ENCODE data around the gene CLIP1.
"Not testable (repeated sequence)": the region's sequence is repeated elsewhere in the genome, so short reads cannot be mapped to it uniquely, and the experiment has no call there.

The CLIP1 gene

DNA sequence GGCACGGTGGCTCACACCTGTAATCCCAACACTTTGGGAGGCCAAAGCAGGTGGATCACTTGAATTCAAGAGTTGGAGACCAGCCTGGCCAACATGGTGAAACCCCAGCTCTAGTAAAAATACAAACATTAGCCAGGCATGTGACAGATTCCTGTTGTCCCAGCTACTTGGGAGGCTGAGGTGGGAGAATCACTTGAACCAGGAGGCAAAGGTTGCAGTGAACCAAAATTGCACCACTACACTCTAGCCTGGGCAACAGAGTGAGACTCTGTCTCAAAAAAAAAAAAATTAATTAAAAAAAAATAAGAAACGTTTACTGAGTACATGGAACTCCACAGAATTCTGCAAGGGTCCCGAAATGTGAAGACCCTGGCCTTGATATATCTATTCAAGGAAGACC lies 3.4 kb downstream of the CLIP1 start:
- H3K27ac Mint-ChIP-seq; DNase-seq; H3K9me3 Mint-ChIP-seq; H3K27me3 Mint-ChIP-seq; H3K4me3 Mint-ChIP-seq; H3K36me3 Mint-ChIP-seq; ATAC-seq (replicated peaks): not testable (repeated sequence)
- peaks cover 14 to 36% of the 10 kb centered on the region in 2 donors for H3K4me1 Mint-ChIP-seq

- peaks cover 18 to 28% of the 10 kb centered on the region in 2 donors for H3K4me1 Mint-ChIP-seq
- not testable (repeated sequence) for H3K27me3 Mint-ChIP-seq; DNase-seq; H3K9me3 Mint-ChIP-seq; ATAC-seq (replicated peaks); H3K36me3 Mint-ChIP-seq; H3K27ac Mint-ChIP-seq; H3K4me3 Mint-ChIP-seq
These were observed 6.8 kb downstream of the CLIP1 start for GRCh38 chr12:122415665-122416064.

GRCh38 chr12:122413516-122414404 lies 8.7 kb downstream of the CLIP1 start:
- no peak overlapping the region for H3K4me3 Mint-ChIP-seq
- H3K4me1 Mint-ChIP-seq = peaks cover 17 to 25% of the 10 kb centered on the region in 2 donors
- H3K27ac Mint-ChIP-seq = peak overlapping the region; percentile 31
- H3K9me3 Mint-ChIP-seq = no peaks in the 10 kb centered on the region
- H3K36me3 Mint-ChIP-seq = peaks cover 2 to 3% of the 10 kb centered on the region in 2 donors
- ATAC-seq (replicated peaks) = peak in 1 of 2 donors; percentile 48
- no peak for DNase-seq
- no peaks in the 10 kb centered on the region for H3K27me3 Mint-ChIP-seq

GRCh38 chr12:122412851-122413433 lies 9.5 kb downstream of the CLIP1 start:
- H3K4me1 Mint-ChIP-seq = peaks cover 14 to 25% of the 10 kb centered on the region in 2 donors
- peak overlapping the region; percentile 90 for H3K27ac Mint-ChIP-seq
- H3K4me3 Mint-ChIP-seq = peak overlapping the region; percentile 48 to 54
- no peaks in the 10 kb centered on the region for H3K9me3 Mint-ChIP-seq
- no peaks in the 10 kb centered on the region for H3K27me3 Mint-ChIP-seq
- ATAC-seq (replicated peaks) (no peak), DNase-seq (no peak)
- peaks cover 2 to 3% of the 10 kb centered on the region in 2 donors for H3K36me3 Mint-ChIP-seq

GRCh38 chr12:122411537-122411936 lies 10.9 kb downstream of the CLIP1 start:
- ATAC-seq (replicated peaks) (no peak), DNase-seq (no peak)
- no peaks in the 10 kb centered on the region for H3K9me3 Mint-ChIP-seq
- no peak overlapping the region for H3K4me3 Mint-ChIP-seq
- peak overlapping the region; percentile 69 for H3K27ac Mint-ChIP-seq
- peaks cover 2 to 3% of the 10 kb centered on the region in 2 donors for H3K36me3 Mint-ChIP-seq
- no peaks in the 10 kb centered on the region for H3K27me3 Mint-ChIP-seq
- H3K4me1 Mint-ChIP-seq = peaks cover 14 to 25% of the 10 kb centered on the region in 2 donors

DNA sequence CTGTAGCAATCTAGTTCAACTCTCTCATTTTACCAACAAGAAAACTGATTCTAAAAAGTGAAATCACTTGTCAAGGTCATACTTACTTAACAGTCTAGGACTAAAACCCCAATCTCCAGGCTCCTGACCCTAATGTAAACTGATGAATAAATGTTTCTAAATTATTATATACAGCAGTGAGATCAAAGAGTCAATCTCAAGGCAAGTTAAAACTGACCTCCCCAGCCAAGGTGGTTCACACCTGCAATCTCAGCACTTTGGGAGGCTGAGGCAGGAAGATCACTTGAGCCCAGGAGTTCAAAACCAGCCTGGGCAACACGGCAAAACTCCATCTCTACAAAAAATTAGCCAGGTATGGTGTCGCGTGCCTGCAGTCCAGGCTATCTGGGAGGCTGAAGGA lies 15.3 kb downstream of the CLIP1 start:
- Mint-ChIP-seq H3K9me3 (no peaks in the 10 kb centered on the region), H3K27me3 (no peaks in the 10 kb centered on the region), H3K36me3 (peaks cover 5 to 17% of the 10 kb centered on the region in 2 donors), H3K4me3 (no peak overlapping the region), H3K27ac (no peak overlapping the region), H3K4me1 (peaks cover 22 to 26% of the 10 kb centered on the region in 2 donors)
- ATAC-seq (replicated peaks) (no peak), DNase-seq (no peak)

DNA sequence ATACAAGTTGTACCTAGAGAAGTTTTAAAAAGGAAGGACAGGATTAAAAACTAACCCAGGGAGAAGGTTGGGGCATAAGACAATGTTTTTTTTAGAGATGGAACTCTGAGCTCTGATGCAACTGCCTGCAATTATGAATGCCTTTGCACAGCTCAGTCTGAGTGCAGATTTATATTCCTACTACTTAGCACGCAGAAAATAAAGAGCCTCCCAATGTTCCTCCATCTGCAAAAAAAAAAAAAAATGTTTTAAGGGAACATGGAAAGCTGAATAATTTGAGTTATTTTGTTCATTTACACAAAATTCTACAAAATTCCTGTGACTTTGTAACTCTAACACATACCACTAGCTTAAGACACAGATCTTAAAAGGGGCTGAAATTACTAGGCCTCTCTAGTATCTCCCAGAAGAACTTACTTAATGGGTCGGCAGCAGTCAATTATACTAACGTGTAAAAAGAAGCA lies 15.7 kb downstream of the CLIP1 start:
- Mint-ChIP-seq H3K27me3 (no peaks in the 10 kb centered on the region), H3K4me3 (no peak overlapping the region), H3K9me3 (no peaks in the 10 kb centered on the region), H3K36me3 (peaks cover 5 to 17% of the 10 kb centered on the region in 2 donors), H3K4me1 (peaks cover 22 to 26% of the 10 kb centered on the region in 2 donors), H3K27ac (no peak overlapping the region)
- no peak for DNase-seq
- no peak for ATAC-seq (replicated peaks)

DNA sequence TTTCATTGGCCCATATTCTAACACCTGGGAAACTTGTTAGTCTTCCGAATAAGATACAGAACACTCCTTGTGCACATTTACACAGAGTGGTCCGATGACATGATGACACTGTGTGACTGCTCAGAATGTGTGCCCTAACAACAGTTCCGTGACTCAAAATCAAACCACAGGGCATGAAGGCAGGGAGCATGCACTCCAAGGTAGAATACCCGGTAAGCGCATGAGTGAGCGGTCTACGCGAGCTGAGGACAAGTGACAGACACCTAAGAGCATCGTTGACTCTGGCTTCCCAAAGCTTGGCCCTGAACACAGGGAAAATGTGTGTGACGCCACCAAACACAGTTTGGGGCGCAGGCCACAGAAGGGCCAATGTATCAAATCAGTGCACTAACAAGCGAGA lies 18.6 kb downstream of the CLIP1 start:
- Mint-ChIP-seq H3K27ac (peak overlapping the region; percentile 92), H3K4me1 (peaks cover 29 to 42% of the 10 kb centered on the region in 2 donors), H3K36me3 (peaks cover 5 to 16% of the 10 kb centered on the region in 2 donors), H3K4me3 (no peak overlapping the region), H3K9me3 (no peaks in the 10 kb centered on the region), H3K27me3 (no peaks in the 10 kb centered on the region)
- DNase-seq (no peak), ATAC-seq (replicated peaks) (peak; percentile 33 to 45)

DNA sequence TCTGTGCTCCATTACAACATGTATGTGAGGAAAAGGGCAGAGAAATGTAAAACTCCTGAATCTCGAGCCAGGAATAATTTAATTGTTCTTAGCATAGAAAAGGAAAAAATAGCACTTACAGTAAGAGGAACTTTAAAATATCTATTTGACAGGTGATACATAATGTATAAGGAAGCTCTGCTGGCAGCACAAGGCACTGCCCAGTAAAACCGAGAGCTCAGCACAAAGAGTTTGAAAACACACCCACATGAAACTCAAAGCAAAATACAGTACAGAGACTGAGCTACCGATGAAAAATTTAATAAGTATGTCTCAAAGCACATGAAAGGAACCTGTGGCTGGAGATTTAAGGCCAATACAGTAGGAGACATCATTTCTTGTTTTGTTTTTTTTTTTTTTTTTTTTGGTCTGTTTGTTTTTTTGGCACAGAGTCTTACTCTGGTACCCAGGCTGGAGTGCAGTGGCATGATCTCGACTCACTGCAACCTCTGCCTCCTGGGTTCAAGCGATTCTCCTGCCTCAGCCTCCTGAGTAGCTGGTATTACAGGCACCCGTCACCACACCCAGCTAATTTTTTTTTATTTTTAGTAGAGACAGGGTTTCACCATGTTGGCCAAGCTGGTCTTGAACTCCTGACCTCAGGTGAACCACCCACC lies 19.2 kb downstream of the CLIP1 start:
- Mint-ChIP-seq H3K4me3 (no peak overlapping the region), H3K27ac (peak overlapping the region; percentile 92), H3K27me3 (no peaks in the 10 kb centered on the region), H3K4me1 (peaks cover 29 to 42% of the 10 kb centered on the region in 2 donors), H3K9me3 (no peaks in the 10 kb centered on the region), H3K36me3 (peaks cover 5 to 16% of the 10 kb centered on the region in 2 donors)
- ATAC-seq (replicated peaks) = peak; percentile 82
- no peak for DNase-seq

GRCh38 chr12:122402264-122402663 lies 20.2 kb downstream of the CLIP1 start:
- H3K27me3 Mint-ChIP-seq = no peaks in the 10 kb centered on the region
- no peak overlapping the region for H3K4me3 Mint-ChIP-seq
- H3K36me3 Mint-ChIP-seq = peaks cover 7 to 16% of the 10 kb centered on the region in 2 donors
- ATAC-seq (replicated peaks) = no peak
- peaks cover 26 to 42% of the 10 kb centered on the region in 2 donors for H3K4me1 Mint-ChIP-seq
- no peak for DNase-seq
- H3K27ac Mint-ChIP-seq = no peak overlapping the region
- no peaks in the 10 kb centered on the region for H3K9me3 Mint-ChIP-seq

DNA sequence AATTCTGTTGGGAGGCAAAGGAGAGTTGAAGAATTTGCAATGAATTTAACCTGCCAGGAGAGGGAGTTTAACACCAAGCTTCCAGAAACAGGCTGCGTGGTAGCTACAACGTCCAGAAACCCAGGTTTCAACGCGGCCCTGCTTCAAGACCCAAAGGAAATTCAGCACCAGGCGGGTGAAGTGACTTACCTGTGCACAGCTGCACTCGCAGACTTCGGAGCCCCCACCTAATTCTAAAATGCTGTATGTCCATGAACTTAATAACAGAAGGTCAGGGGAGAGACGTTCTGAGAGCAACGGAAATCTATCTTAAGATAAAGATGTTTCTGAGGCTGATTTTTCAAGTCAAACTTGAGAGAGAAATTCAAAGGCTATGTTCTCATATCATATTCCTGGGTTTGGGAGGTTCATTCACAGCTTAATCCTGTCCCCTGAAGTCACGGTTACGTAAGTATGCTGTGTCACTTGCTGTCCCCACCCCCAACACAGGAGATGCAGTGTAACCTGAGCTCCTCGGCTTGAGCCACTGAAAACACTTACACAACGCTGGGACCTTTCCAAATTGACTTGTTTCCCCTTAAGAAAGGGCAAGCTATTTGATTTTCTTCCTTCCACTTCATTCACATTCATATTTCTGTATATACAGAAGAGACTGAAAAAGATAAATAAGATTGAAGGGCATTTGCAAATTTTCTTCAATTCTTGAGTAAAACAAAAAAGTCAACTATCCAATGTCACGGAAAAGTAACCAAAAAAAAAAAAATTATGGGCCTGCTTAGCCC lies 22.7 kb downstream of the CLIP1 start:
- DNase-seq (no peak), ATAC-seq (replicated peaks) (peak; percentile 57 to 76)
- Mint-ChIP-seq H3K9me3 (no peaks in the 10 kb centered on the region), H3K36me3 (peaks cover 5 to 13% of the 10 kb centered on the region in 2 donors), H3K27me3 (no peaks in the 10 kb centered on the region), H3K4me3 (peak overlapping the region in 1 of 2 donors; percentile 64), H3K27ac (peak overlapping the region; percentile 88), H3K4me1 (peaks cover 20 to 35% of the 10 kb centered on the region in 2 donors)

DNA sequence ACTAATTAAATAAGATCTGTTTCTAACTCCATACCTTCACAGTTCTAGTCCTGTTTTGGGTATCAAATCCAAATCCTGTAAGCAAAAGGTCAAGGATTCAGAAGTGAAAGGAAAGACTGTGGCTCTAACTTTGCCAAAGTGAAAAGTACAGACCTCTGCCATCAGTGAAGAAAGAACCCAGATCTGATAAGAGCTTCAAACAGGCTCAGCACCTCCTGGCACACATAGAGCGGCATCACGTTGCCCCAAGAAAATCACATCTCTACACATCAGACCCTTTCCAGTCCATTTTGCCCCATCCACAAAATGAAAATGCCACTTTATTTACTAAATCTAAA lies 23.2 kb downstream of the CLIP1 start:
- Mint-ChIP-seq H3K27me3 (no peaks in the 10 kb centered on the region), H3K36me3 (peaks cover 5 to 12% of the 10 kb centered on the region in 2 donors), H3K4me1 (peaks cover 20 to 32% of the 10 kb centered on the region in 2 donors), H3K27ac (no peak overlapping the region), H3K9me3 (no peaks in the 10 kb centered on the region), H3K4me3 (no peak overlapping the region)
- ATAC-seq (replicated peaks) (peak in 1 of 2 donors; percentile 24), DNase-seq (no peak)

DNA sequence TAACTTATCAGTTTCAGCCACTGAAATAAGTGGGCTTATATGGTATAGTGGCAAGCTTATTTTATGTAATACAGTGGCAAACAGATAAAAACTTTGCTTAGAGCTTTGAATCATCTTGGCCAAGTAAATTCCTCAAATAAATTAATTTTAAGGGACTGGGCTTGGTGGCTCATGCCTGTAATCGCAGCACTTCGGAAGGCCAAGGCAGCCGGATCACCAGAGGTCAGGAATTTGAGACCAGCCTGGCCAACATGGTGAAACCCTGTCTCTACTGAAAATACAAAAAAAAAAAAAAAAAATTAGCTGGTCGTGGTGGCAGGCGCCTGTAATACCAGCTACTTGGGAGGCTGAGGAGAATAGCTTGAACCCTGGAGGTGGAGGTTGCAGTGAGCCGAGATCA lies 24.5 kb downstream of the CLIP1 start:
- not testable (repeated sequence) for H3K9me3 Mint-ChIP-seq; H3K4me3 Mint-ChIP-seq; H3K27me3 Mint-ChIP-seq; H3K36me3 Mint-ChIP-seq; DNase-seq; H3K27ac Mint-ChIP-seq; ATAC-seq (replicated peaks)
- H3K4me1 Mint-ChIP-seq = peaks cover 15 to 25% of the 10 kb centered on the region in 2 donors

- Mint-ChIP-seq H3K4me1 (peaks cover 9 to 17% of the 10 kb centered on the region in 2 donors), H3K36me3 (peaks cover 0 to 2% of the 10 kb centered on the region in 2 donors), H3K27ac (peak overlapping the region; percentile 59), H3K9me3 (no peaks in the 10 kb centered on the region), H3K27me3 (no peaks in the 10 kb centered on the region), H3K4me3 (no peak overlapping the region)
- no peak for ATAC-seq (replicated peaks)
- DNase-seq = no peak
These were observed 27.1 kb downstream of the CLIP1 start for GRCh38 chr12:122395319-122395718.

Measured in stimulated activated naive B cell treated with anti-CD40 and anti-IgM and Interleukin-4, amounts not matched to agents 10 μg/mL and 1 μg/mL and 100 μg/mL, for 72 hours (primary cell).